Measurements from ENCODE around the gene CPLX3. TPM values are rescaled to one million over a fixed set of nuclear protein-coding genes. Genes with fewer than 3 reads are reported as not detected.

CPLX3 gene
- total RNA-seq, 3 donors from 2014 or later, result 0.66 TPM; not detected in 2

DNA sequence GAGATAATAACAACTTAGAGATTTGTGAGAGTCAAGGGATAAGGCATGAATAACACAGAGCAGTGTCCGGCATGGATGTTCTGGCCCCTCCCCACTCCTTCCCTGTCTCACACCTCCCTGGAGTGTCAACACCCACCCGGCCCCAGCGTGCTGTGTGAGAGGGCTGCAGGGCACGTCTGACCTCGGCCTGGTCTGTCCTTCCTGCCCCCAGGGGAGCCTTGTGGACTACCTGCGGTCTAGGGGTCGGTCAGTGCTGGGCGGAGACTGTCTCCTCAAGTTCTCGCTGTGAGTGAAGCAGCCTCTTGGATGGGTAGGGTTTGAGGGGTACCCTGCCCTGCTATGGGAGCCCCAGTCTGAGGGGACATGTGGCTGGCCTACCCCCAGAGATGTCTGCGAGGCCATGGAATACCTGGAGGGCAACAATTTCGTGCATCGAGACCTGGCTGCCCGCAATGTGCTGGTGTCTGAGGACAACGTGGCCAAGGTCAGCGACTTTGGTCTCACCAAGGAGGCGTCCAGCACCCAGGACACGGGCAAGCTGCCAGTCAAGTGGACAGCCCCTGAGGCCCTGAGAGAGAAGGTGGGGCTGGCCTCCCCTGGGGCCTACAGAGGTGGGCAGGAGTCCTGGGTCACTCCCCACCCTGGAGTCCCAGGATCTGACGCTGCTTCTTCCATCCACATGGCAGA lies 25.0 kb upstream of the CPLX3 start:
- Histone ChIP-seq H3K36me3 (peaks cover 12% of the 10 kb centered on the region), H3K9me3 (no peaks in the 10 kb centered on the region), H3K27ac (no peak overlapping the region), H3K4me3 (no peak overlapping the region), H3K4me1 (peaks cover 4 to 19% of the 10 kb centered on the region in 2 donors), H3K27me3 (no peaks in the 10 kb centered on the region)
- no peak for DNase-seq (ENCODE audit: low spot score in 2 of 2)
- TF ChIP-seq POLR2AphosphoS5 (IDR thresholded peaks at IDR 0.05) (no peak), POLR2A (IDR thresholded peaks at IDR 0.05) (no peak)
- TF ChIP-seq, protein P1, sequence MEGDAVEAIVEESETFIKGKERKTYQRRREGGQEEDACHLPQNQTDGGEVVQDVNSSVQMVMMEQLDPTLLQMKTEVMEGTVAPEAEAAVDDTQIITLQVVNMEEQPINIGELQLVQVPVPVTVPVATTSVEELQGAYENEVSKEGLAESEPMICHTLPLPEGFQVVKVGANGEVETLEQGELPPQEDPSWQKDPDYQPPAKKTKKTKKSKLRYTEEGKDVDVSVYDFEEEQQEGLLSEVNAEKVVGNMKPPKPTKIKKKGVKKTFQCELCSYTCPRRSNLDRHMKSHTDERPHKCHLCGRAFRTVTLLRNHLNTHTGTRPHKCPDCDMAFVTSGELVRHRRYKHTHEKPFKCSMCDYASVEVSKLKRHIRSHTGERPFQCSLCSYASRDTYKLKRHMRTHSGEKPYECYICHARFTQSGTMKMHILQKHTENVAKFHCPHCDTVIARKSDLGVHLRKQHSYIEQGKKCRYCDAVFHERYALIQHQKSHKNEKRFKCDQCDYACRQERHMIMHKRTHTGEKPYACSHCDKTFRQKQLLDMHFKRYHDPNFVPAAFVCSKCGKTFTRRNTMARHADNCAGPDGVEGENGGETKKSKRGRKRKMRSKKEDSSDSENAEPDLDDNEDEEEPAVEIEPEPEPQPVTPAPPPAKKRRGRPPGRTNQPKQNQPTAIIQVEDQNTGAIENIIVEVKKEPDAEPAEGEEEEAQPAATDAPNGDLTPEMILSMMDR (IDR thresholded peaks at IDR 0.05), result no peak
- intact Hi-C loops (cut with DNase I; ENCODE audit: low total_unique reads), result no loop called here

DNA sequence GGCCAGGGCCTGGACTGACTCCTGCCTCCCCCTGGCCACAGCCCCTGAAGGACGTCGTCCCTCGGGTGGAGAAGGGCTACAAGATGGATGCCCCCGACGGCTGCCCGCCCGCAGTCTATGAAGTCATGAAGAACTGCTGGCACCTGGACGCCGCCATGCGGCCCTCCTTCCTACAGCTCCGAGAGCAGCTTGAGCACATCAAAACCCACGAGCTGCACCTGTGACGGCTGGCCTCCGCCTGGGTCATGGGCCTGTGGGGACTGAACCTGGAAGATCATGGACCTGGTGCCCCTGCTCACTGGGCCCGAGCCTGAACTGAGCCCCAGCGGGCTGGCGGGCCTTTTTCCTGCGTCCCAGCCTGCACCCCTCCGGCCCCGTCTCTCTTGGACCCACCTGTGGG lies 24.1 kb upstream of the CPLX3 start:
- TF ChIP-seq POLR2AphosphoS5 (IDR thresholded peaks at IDR 0.05), result no peak
- TF ChIP-seq, protein P1 (IDR thresholded peaks at IDR 0.05), result no peak
- TF ChIP-seq POLR2A (IDR thresholded peaks at IDR 0.05), result no peak
- no peak for DNase-seq (ENCODE audit: low spot score in 2 of 2)
- intact Hi-C loops (cut with DNase I; ENCODE audit: low total_unique reads), result no loop called here
- Histone ChIP-seq H3K36me3 (peaks cover 12% of the 10 kb centered on the region), H3K4me1 (peaks cover 4 to 19% of the 10 kb centered on the region in 2 donors), H3K27me3 (no peaks in the 10 kb centered on the region), H3K27ac (no peak overlapping the region), H3K4me3 (no peak overlapping the region), H3K9me3 (no peaks in the 10 kb centered on the region)

DNA sequence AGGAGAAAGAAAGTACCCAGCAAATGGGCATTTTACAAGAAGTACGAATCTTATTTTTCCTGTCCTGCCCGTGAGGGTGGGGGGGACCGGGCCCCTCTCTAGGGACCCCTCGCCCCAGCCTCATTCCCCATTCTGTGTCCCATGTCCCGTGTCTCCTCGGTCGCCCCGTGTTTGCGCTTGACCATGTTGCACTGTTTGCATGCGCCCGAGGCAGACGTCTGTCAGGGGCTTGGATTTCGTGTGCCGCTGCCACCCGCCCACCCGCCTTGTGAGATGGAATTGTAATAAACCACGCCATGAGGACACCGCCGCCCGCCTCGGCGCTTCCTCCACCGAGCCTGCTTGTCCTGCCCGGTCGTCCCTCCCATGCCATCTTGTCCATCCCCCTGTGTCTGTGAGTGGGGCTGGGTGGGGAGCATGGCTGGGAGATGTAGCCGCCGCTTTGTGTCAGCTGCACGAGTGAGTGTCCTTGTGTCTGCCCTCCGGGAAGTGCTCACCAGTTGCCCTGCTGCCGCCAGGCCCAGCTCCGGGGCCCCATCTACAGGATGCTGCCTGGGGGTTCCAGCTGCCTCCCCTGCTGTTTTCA lies 23.5 kb upstream of the CPLX3 start:
- Histone ChIP-seq H3K27me3 (no peaks in the 10 kb centered on the region), H3K27ac (no peak overlapping the region), H3K4me3 (no peak overlapping the region), H3K36me3 (peaks cover 12% of the 10 kb centered on the region), H3K4me1 (peaks cover 4 to 19% of the 10 kb centered on the region in 2 donors), H3K9me3 (no peaks in the 10 kb centered on the region)
- no peak for DNase-seq (ENCODE audit: low spot score in 2 of 2)
- TF ChIP-seq POLR2A (IDR thresholded peaks at IDR 0.05), result no peak
- no peak for TF ChIP-seq POLR2AphosphoS5 (IDR thresholded peaks at IDR 0.05)
- intact Hi-C loops (cut with DNase I; ENCODE audit: low total_unique reads), result no loop called here

DNA sequence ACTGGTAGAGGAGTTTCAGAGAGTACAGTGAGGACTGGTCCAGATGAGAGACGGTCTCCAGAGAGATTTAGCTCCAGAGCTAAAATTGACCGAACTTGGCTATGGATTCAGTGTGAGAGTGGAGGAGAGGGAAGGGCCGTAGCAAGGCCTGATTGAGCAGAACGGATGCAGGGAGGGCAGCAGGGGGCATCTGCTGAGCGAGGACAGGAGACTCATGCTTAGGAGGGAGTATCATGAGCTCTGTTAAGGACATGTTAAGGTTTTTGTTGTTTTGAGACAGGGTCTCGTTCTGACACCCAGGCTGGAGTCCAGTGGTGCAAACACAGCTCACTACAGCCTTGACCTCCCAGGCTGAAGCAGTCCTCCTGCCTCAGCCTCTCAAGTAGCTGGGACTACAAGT lies 21.5 kb upstream of the CPLX3 start:
- H3K9me3 ChIP-seq, result no peaks in the 10 kb centered on the region
- DNase-seq (ENCODE audit: low spot score in 2 of 2), result no peak
- intact Hi-C loops (cut with DNase I; ENCODE audit: low total_unique reads), result no loop called here

DNA sequence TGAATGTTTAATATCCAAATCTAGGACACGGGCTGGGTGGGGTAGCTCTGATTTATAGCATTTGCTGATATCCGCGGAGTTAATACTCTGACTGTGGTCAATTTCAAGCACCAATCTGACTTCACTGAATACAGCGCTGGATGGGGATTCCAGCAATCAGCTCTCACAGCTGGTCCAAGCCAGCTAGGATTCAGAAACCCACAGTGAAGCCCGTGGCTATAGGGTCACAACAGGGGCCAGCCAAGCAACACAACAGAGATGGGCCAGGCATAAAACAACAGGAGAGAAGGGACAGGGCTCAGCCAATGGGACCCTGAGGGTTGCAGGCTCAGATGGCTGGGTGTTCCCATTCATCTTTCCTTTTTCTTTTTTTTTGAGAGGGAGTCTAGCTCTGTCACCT lies 19.1 kb upstream of the CPLX3 start:
- TF ChIP-seq, protein P1 (IDR thresholded peaks at IDR 0.05), result no peak
- no peak for TF ChIP-seq POLR2A (IDR thresholded peaks at IDR 0.05)
- TF ChIP-seq POLR2AphosphoS5 (IDR thresholded peaks at IDR 0.05), result no peak

More for the DNA sequence above, 21.5 kb upstream of the CPLX3 start:
- H3K36me3 ChIP-seq, result peaks cover 12% of the 10 kb centered on the region
- H3K27ac ChIP-seq, result no peak overlapping the region
- TF ChIP-seq POLR2AphosphoS5 (IDR thresholded peaks at IDR 0.05) (no peak), POLR2A (IDR thresholded peaks at IDR 0.05) (no peak)
- TF ChIP-seq, protein P1 (IDR thresholded peaks at IDR 0.05), result no peak
- H3K4me3 ChIP-seq, result no peak overlapping the region
- no peaks in the 10 kb centered on the region for H3K27me3 ChIP-seq
- H3K4me1 ChIP-seq, result peaks cover 1 to 2% of the 10 kb centered on the region in 2 donors

More for the DNA sequence above, 19.1 kb upstream of the CPLX3 start:
- Histone ChIP-seq H3K4me3 (no peak overlapping the region), H3K4me1 (no peaks in the 10 kb centered on the region), H3K27ac (no peak overlapping the region), H3K27me3 (no peaks in the 10 kb centered on the region), H3K36me3 (peaks cover 3% of the 10 kb centered on the region), H3K9me3 (no peaks in the 10 kb centered on the region)
- no peak for DNase-seq (ENCODE audit: low spot score in 2 of 2)
- intact Hi-C loops (cut with DNase I; ENCODE audit: low total_unique reads), result no loop called here

Data from breast epithelium (tissue), 4 donors.